Hepatocyte (in vitro differentiated cells): Measurements from ENCODE around the gene MYO18B.

Experiments
- EZH2 ChIP-seq: fragments of 200-600 bp; sonication (generic); IDR thresholded peaks from 2 replicates; pipeline ENCODE4 v1.6.1; 2016; ENCODE audit warnings: antibody characterized with exemption, mild to moderate bottlenecking, borderline replicate concordance
- TF ChIP-seq, protein P1 (sequence below): fragments of 200-600 bp; sonication (generic); IDR thresholded peaks from 2 replicates; pipeline ENCODE4 v1.5.1; 2016; ENCODE audit warnings: antibody characterized with exemption, mild to moderate bottlenecking; ENCODE audit not compliant: poor library complexity

DNA sequence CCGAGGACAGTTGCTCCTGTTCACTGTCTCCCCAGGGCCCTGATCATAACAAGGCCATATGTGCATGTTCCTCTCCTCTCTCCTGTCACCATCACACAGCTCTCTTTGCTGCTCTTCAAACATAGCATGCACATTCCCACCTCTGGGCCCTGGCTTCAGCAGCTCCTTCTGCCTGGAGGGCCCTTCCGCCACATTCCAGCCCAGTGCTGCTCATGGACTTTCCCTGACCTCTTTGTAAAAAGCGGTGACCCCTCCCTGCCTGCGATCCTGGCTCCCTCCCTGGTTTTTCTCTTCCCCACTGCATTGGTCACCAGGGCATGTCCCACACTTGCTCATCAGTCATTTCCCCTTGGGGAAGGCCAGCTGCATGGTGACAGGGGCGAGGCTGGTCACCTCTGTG, 98.2 kb downstream of the MYO18B start:
- TF ChIP-seq, protein P1, sequence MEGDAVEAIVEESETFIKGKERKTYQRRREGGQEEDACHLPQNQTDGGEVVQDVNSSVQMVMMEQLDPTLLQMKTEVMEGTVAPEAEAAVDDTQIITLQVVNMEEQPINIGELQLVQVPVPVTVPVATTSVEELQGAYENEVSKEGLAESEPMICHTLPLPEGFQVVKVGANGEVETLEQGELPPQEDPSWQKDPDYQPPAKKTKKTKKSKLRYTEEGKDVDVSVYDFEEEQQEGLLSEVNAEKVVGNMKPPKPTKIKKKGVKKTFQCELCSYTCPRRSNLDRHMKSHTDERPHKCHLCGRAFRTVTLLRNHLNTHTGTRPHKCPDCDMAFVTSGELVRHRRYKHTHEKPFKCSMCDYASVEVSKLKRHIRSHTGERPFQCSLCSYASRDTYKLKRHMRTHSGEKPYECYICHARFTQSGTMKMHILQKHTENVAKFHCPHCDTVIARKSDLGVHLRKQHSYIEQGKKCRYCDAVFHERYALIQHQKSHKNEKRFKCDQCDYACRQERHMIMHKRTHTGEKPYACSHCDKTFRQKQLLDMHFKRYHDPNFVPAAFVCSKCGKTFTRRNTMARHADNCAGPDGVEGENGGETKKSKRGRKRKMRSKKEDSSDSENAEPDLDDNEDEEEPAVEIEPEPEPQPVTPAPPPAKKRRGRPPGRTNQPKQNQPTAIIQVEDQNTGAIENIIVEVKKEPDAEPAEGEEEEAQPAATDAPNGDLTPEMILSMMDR: no peak
- no peak for TF ChIP-seq EZH2
